ENCODE results near the gene TNFRSF6B.
"Not testable (repeated sequence)": the region's sequence is repeated elsewhere in the genome, so short reads cannot be mapped to it uniquely, and the experiment has no call there.

TNFRSF6B gene

GRCh38 chr20:63696628-63697356 is at the start of gene TNFRSF6B:
TNFRSF6B (plus strand) TSS chr20:63696652; CDS start chr20:63696768, 116 bp downstream.
- H3K4me1 ChIP-seq: no peaks in the 10 kb centered on the region
- peak in 1 of 2 experiments; percentile 18 for DNase-seq (ENCODE audit: low spot score in 2 of 2)
- peaks cover 8% of the 10 kb centered on the region for H3K36me3 ChIP-seq (replicated peaks)
- no peaks in the 10 kb centered on the region for H3K27me3 ChIP-seq (ENCODE audit: low read depth)
- no peak within 1 kb of the TSS for H3K4me3 ChIP-seq
- H3K9me3 ChIP-seq: no peaks in the 10 kb centered on the region
- in situ Hi-C loops (cut with MboI; ENCODE audit: low sequenced_read_pairs): no loop called here

GRCh38 chr20:63648190-63648589 is 48.3 kb upstream of the TNFRSF6B start:
- H3K36me3 ChIP-seq (replicated peaks): no peaks in the 10 kb centered on the region
- no peak for DNase-seq (ENCODE audit: low spot score in 2 of 2)
- H3K27me3 ChIP-seq (ENCODE audit: low read depth): no peaks in the 10 kb centered on the region
- in situ Hi-C loops (cut with MboI; ENCODE audit: low sequenced_read_pairs): no loop called here
- H3K9me3 ChIP-seq: no peaks in the 10 kb centered on the region
- H3K4me1 ChIP-seq: 0 out of 2 replicates have a peak, but pooled peaks cover 2% of the 10 kb centered on the region
- no peak overlapping the region for H3K4me3 ChIP-seq

GRCh38 chr20:63648895-63649589 is 47.4 kb upstream of the TNFRSF6B start:
- in situ Hi-C loops (cut with MboI; ENCODE audit: low sequenced_read_pairs): no loop called here
- Histone ChIP-seq H3K4me3 (no peak overlapping the region), H3K27me3 (ENCODE audit: low read depth) (no peaks in the 10 kb centered on the region), H3K4me1 (peaks cover 6% of the 10 kb centered on the region), H3K36me3 (replicated peaks) (no peaks in the 10 kb centered on the region), H3K9me3 (no peaks in the 10 kb centered on the region)
- no peak for DNase-seq (ENCODE audit: low spot score in 2 of 2)

- H3K36me3 ChIP-seq (replicated peaks); H3K9me3 ChIP-seq; H3K4me1 ChIP-seq; in situ Hi-C loops (cut with MboI; ENCODE audit: low sequenced_read_pairs); DNase-seq (ENCODE audit: low spot score in 2 of 2); H3K27me3 ChIP-seq (ENCODE audit: low read depth); H3K4me3 ChIP-seq: not testable (repeated sequence)
Measured at GRCh38 chr20:63650486-63650885, 46.0 kb upstream of the TNFRSF6B start.

- Histone ChIP-seq H3K4me1 (peaks cover 9% of the 10 kb centered on the region), H3K9me3 (no peaks in the 10 kb centered on the region), H3K4me3 (peak overlapping the region; percentile 54), H3K27me3 (ENCODE audit: low read depth) (no peaks in the 10 kb centered on the region), H3K36me3 (replicated peaks) (no peaks in the 10 kb centered on the region)
- in situ Hi-C loops (cut with MboI; ENCODE audit: low sequenced_read_pairs): no loop called here
- no peak for DNase-seq (ENCODE audit: low spot score in 2 of 2)
Measured at GRCh38 chr20:63651942-63652191, 44.6 kb upstream of the TNFRSF6B start.

- in situ Hi-C loops (cut with MboI; ENCODE audit: low sequenced_read_pairs): no loop called here
- no peaks in the 10 kb centered on the region for H3K36me3 ChIP-seq (replicated peaks)
- no peaks in the 10 kb centered on the region for H3K27me3 ChIP-seq (ENCODE audit: low read depth)
- H3K4me1 ChIP-seq: peaks cover 14% of the 10 kb centered on the region
- no peaks in the 10 kb centered on the region for H3K9me3 ChIP-seq
- DNase-seq (ENCODE audit: low spot score in 2 of 2): peak; percentile 55 to 89
- H3K4me3 ChIP-seq: peak overlapping the region; percentile 54
Measured at GRCh38 chr20:63652192-63652980, 44.1 kb upstream of the TNFRSF6B start.

- Histone ChIP-seq H3K4me1 (peaks cover 15% of the 10 kb centered on the region), H3K36me3 (replicated peaks) (no peaks in the 10 kb centered on the region), H3K9me3 (no peaks in the 10 kb centered on the region), H3K4me3 (peak within 1 kb of the TSS; percentile 54), H3K27me3 (ENCODE audit: low read depth) (no peaks in the 10 kb centered on the region)
- in situ Hi-C loops (cut with MboI; ENCODE audit: low sequenced_read_pairs): no loop called here
- DNase-seq (ENCODE audit: low spot score in 2 of 2): peak; percentile 85 to 98
Measured at GRCh38 chr20:63653041-63653973, 43.1 kb upstream of the TNFRSF6B start, which contains the start of gene STMN3. STMN3 (minus strand) TSS chr20:63653424; CDS start chr20:63653345, 79 bp downstream.

GRCh38 chr20:63653974-63654668 is 42.3 kb upstream of the TNFRSF6B start:
- Histone ChIP-seq H3K36me3 (replicated peaks) (no peaks in the 10 kb centered on the region), H3K9me3 (no peaks in the 10 kb centered on the region), H3K4me3 (peak overlapping the region; percentile 54), H3K4me1 (peaks cover 15% of the 10 kb centered on the region), H3K27me3 (ENCODE audit: low read depth) (no peaks in the 10 kb centered on the region)
- in situ Hi-C loops (cut with MboI; ENCODE audit: low sequenced_read_pairs): no loop called here
- no peak for DNase-seq (ENCODE audit: low spot score in 2 of 2)

- H3K9me3 ChIP-seq: no peaks in the 10 kb centered on the region
- H3K4me3 ChIP-seq: no peak overlapping the region
- DNase-seq (ENCODE audit: low spot score in 2 of 2): no peak
- H3K27me3 ChIP-seq (ENCODE audit: low read depth): no peaks in the 10 kb centered on the region
- no peaks in the 10 kb centered on the region for H3K36me3 ChIP-seq (replicated peaks)
- H3K4me1 ChIP-seq: peaks cover 18% of the 10 kb centered on the region
- in situ Hi-C loops (cut with MboI; ENCODE audit: low sequenced_read_pairs): no loop called here
Measured at GRCh38 chr20:63655249-63655648, 41.2 kb upstream of the TNFRSF6B start.

GRCh38 chr20:63656451-63656850 is 40.0 kb upstream of the TNFRSF6B start:
- in situ Hi-C loops (cut with MboI; ENCODE audit: low sequenced_read_pairs): no loop called here
- H3K36me3 ChIP-seq (replicated peaks): peaks cover 4% of the 10 kb centered on the region
- no peaks in the 10 kb centered on the region for H3K27me3 ChIP-seq (ENCODE audit: low read depth)
- H3K4me1 ChIP-seq: peaks cover 18% of the 10 kb centered on the region
- H3K4me3 ChIP-seq: no peak overlapping the region
- H3K9me3 ChIP-seq: no peaks in the 10 kb centered on the region
- DNase-seq (ENCODE audit: low spot score in 2 of 2): no peak

- H3K4me3 ChIP-seq: peak overlapping the region; percentile 96
- peaks cover 15% of the 10 kb centered on the region for H3K4me1 ChIP-seq
- H3K36me3 ChIP-seq (replicated peaks): peaks cover 11% of the 10 kb centered on the region
- H3K9me3 ChIP-seq: no peaks in the 10 kb centered on the region
- DNase-seq (ENCODE audit: low spot score in 2 of 2): peak in 1 of 2 experiments; percentile 28
- in situ Hi-C loops (cut with MboI; ENCODE audit: low sequenced_read_pairs): no loop called here
- no peaks in the 10 kb centered on the region for H3K27me3 ChIP-seq (ENCODE audit: low read depth)
Measured at GRCh38 chr20:63657260-63657936, 39.1 kb upstream of the TNFRSF6B start.

- peak; percentile 89 to 92 for DNase-seq (ENCODE audit: low spot score in 2 of 2)
- Histone ChIP-seq H3K4me3 (peak within 1 kb of the TSS; percentile 96), H3K9me3 (no peaks in the 10 kb centered on the region), H3K27me3 (ENCODE audit: low read depth) (no peaks in the 10 kb centered on the region), H3K4me1 (peaks cover 15% of the 10 kb centered on the region), H3K36me3 (replicated peaks) (peaks cover 14% of the 10 kb centered on the region)
- in situ Hi-C loops (cut with MboI; ENCODE audit: low sequenced_read_pairs): no loop called here
Measured at GRCh38 chr20:63657937-63658748, 38.3 kb upstream of the TNFRSF6B start, which contains the start of gene RTEL1. RTEL1 (plus strand) TSS chr20:63658312; CDS start chr20:63659403, 1,091 bp downstream.
